Measurements from ENCODE around the gene PKNOX2.

- TF ChIP-seq CTCF (IDR thresholded peaks at IDR 0.05) (no peak), E2F1 (CRISPR knock-in tag; IDR thresholded peaks at IDR 0.05) (no peak), TP53 (CRISPR knock-in tag; IDR thresholded peaks at IDR 0.05) (no peak), MAX (CRISPR knock-in tag; IDR thresholded peaks at IDR 0.05) (no peak), GABPB1 (CRISPR knock-in tag; IDR thresholded peaks at IDR 0.05) (no peak), TCF7 (CRISPR knock-in tag; IDR thresholded peaks at IDR 0.05; ENCODE audit: low read depth) (no peak), USF2 (CRISPR knock-in tag; IDR thresholded peaks at IDR 0.05) (no peak), RORB (CRISPR knock-in tag; IDR thresholded peaks at IDR 0.05) (no peak), SMAD3 (CRISPR knock-in tag; IDR thresholded peaks at IDR 0.05; ENCODE audit: borderline replicate concordance) (no peak)
These were observed 8.8 kb upstream of the PKNOX2 start for GRCh38 chr11:125155767-125156166.

Data from WTC11 (cell line).